ENCODE results near the gene RASSF5. TPM values are rescaled to one million over a fixed set of nuclear protein-coding genes. Genes with fewer than 3 reads are reported as not detected.

Gene RASSF5
- total RNA-seq, 5 donors from 2014 or later (not counting 1 experiment from before 2014, with no cell fraction given): 174 to 224 (median 204) TPM

- Mint-ChIP-seq H3K27ac (no peak overlapping the region), H3K9me3 (no peaks in the 10 kb centered on the region), H3K27me3 (no peaks in the 10 kb centered on the region), H3K36me3 (no peaks in the 10 kb centered on the region), H3K4me1 (peaks cover 13 to 23% (median 14%) of the 10 kb centered on the region in 3 donors), H3K4me3 (no peak overlapping the region)
- ChIA-PET CTCF (interaction anchor here (0.5 to 1.5 kb wide), 4 partner anchors 10 to 43 kb away, joined by 3 to 4 read pairs (median 4); no protein-coding TSS in a partner anchor), POLR2A (no interaction called here)
- Histone ChIP-seq H3K36me3 (ENCODE audit: control insufficient read depth in 2 of 2, extremely low read depth in 1 of 2, insufficient read depth in 1 of 2, low read length in 1 of 2) (peaks cover 0 to 4% of the 10 kb centered on the region in 2 donors), H3K9me3 (no peaks in the 10 kb centered on the region), H3K4me1 (ENCODE audit: control insufficient read depth in 1 of 2, extremely low read depth in 1 of 2, insufficient read depth in 2 of 2, low read length in 2 of 2) (peaks cover 3 to 9% of the 10 kb centered on the region in 2 experiments), H3K27ac (ENCODE audit: low read length) (no peak overlapping the region), H3K27me3 (replicated peaks in 1 of 2; ENCODE audit: control insufficient read depth in 2 of 2, extremely low read depth in 1 of 2, insufficient read depth in 2 of 2, low read length in 1 of 2) (no peaks in the 10 kb centered on the region), H3K4me3 (ENCODE audit: control insufficient read depth in 1 of 2, extremely low read depth in 1 of 2, low read length in 1 of 2) (no peak overlapping the region)
- DNase-seq (no peak), ATAC-seq (replicated peaks in 1 of 4) (no peak)
- WGBS (ENCODE audit: insufficient coverage): 100% methylated on average over 4 of the region's 7 CpGs
Observed at GRCh38 chr1:206541236-206541833, 34.0 kb downstream of the RASSF5 start.

DNA sequence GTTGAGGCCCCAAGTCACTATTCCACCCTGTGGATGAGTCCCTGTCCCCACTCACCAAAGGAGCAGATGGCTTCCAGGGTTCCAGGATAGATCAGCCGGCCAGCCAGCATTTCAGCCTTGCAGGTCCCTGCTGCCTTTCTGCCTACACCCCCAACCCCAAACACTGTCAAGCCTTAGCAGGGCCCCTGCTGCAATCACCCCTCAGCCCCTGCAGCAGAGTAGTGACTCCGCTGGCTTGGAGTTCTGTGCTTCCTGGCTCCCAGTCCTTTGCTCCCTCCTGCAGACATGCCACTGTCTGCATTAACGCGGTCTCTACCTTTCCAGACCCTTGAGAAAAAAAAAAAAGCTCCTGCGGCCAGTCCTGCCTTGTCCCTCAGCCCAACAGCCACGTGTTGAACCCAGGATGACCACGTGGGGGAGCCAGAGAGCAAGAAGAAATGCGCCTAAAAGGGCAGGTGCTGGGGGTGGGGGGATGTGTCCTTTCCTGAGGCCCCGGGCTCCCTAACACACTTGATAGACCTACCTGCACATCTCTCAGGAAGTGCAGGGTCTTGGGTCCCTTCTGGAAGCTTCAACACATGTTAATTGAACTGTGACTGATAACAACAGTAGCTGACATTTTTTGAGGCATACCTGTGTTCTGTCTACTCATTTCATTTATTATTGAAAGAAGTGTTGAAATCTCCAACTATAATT lies 37.4 kb downstream of the RASSF5 start:
- 56% methylated on average over 3 of the region's 9 CpGs for WGBS (ENCODE audit: insufficient coverage)
- peak overlapping the region; percentile 39 to 48 for H3K27ac Mint-ChIP-seq
- Histone ChIP-seq H3K4me1 (ENCODE audit: control insufficient read depth in 1 of 2, extremely low read depth in 1 of 2, insufficient read depth in 2 of 2, low read length in 2 of 2) (peaks cover 0 to 9% of the 10 kb centered on the region in 2 experiments), H3K4me3 (ENCODE audit: control insufficient read depth in 1 of 2, extremely low read depth in 1 of 2, low read length in 1 of 2) (no peak overlapping the region), H3K27ac (ENCODE audit: low read length) (no peak overlapping the region), H3K9me3 (no peaks in the 10 kb centered on the region), H3K36me3 (ENCODE audit: control insufficient read depth in 2 of 2, extremely low read depth in 1 of 2, insufficient read depth in 1 of 2, low read length in 1 of 2) (peaks cover 0 to 4% of the 10 kb centered on the region in 2 donors), H3K27me3 (replicated peaks in 1 of 2; ENCODE audit: control insufficient read depth in 2 of 2, extremely low read depth in 1 of 2, insufficient read depth in 2 of 2, low read length in 1 of 2) (no peaks in the 10 kb centered on the region)
- H3K9me3 Mint-ChIP-seq: no peaks in the 10 kb centered on the region
- DNase-seq: peak; percentile 36 to 88 (median 77)
- no peak overlapping the region for H3K4me3 Mint-ChIP-seq
- H3K27me3 Mint-ChIP-seq: no peaks in the 10 kb centered on the region
- CTCF ChIA-PET: interaction anchor here (0.6 to 4.4 kb wide), 53 partner anchors 9 to 1340 kb away, joined by 3 to 133 read pairs (median 5); partner anchors contain the start of genes DYRK3 (in 1 of the 2), EIF2D (in 1 of the 2) and IKBKE (in 1 of the 2)
- H3K4me1 Mint-ChIP-seq: peaks cover 16 to 20% (median 19%) of the 10 kb centered on the region in 3 donors
- no peaks in the 10 kb centered on the region for H3K36me3 Mint-ChIP-seq
- POLR2A ChIA-PET: interaction anchor here (0.5 to 2.5 kb wide), 18 partner anchors 11 to 871 kb away, joined by 3 to 18 read pairs (median 4); partner anchors contain the start of gene DYRK3 (in 1 of the 2)
- ATAC-seq (replicated peaks in 1 of 4): peak; percentile 83 to 93 (median 90)

DNA sequence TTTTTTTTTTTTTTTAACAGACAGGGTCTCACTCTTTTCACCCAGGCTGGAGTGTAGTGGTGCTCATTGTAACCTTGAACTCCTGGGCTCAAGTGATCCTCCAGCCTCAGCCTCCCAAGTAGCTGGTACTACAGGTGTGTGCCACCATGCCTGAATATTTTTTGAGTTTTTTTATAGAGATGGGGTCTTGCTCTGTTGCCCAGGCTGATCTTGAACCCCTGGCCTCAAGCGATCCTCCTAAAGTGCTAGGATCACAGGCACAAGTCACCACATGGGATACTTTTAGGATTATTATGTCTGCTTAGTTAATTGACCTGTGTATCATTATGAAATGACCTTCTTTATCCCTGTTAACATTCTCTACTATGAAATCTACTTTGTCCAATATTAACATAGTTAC lies 38.0 kb downstream of the RASSF5 start:
- Histone ChIP-seq H3K27ac (ENCODE audit: low read length) (no peak overlapping the region), H3K4me3 (ENCODE audit: control insufficient read depth in 1 of 2, extremely low read depth in 1 of 2, low read length in 1 of 2) (no peak overlapping the region), H3K36me3 (ENCODE audit: control insufficient read depth in 2 of 2, extremely low read depth in 1 of 2, insufficient read depth in 1 of 2, low read length in 1 of 2) (peaks cover 0 to 4% of the 10 kb centered on the region in 2 donors), H3K27me3 (replicated peaks in 1 of 2; ENCODE audit: control insufficient read depth in 2 of 2, extremely low read depth in 1 of 2, insufficient read depth in 2 of 2, low read length in 1 of 2) (no peaks in the 10 kb centered on the region), H3K4me1 (ENCODE audit: control insufficient read depth in 1 of 2, extremely low read depth in 1 of 2, insufficient read depth in 2 of 2, low read length in 2 of 2) (peaks cover 0 to 9% of the 10 kb centered on the region in 2 experiments), H3K9me3 (no peaks in the 10 kb centered on the region)
- POLR2A ChIA-PET: interaction anchor here (0.6 to 2.5 kb wide), 17 partner anchors 10 to 871 kb away, joined by 3 to 18 read pairs (median 4); partner anchors contain the start of gene DYRK3 (in 1 of the 2)
- no CpG with 5 or more reads among the region's 1 CpG for whole genome bisulfite sequencing (ENCODE audit: insufficient coverage)
- CTCF ChIA-PET: interaction anchor here (0.6 to 4.4 kb wide), 55 partner anchors 8 to 1339 kb away, joined by 3 to 133 read pairs (median 5); partner anchors contain the start of genes DYRK3 (in 1 of the 2), EIF2D (in 1 of the 2) and IKBKE (in 1 of the 2)
- H3K27me3 Mint-ChIP-seq: no peaks in the 10 kb centered on the region
- no peak for DNase-seq
- H3K9me3 Mint-ChIP-seq: no peaks in the 10 kb centered on the region
- peaks cover 16 to 25% (median 25%) of the 10 kb centered on the region in 3 donors for H3K4me1 Mint-ChIP-seq
- no peak overlapping the region for H3K4me3 Mint-ChIP-seq
- no peaks in the 10 kb centered on the region for H3K36me3 Mint-ChIP-seq
- H3K27ac Mint-ChIP-seq: peak overlapping the region; percentile 39 to 40
- peak in 2 of 4 experiments; percentile 17 to 43 for ATAC-seq (replicated peaks in 1 of 4)

DNA sequence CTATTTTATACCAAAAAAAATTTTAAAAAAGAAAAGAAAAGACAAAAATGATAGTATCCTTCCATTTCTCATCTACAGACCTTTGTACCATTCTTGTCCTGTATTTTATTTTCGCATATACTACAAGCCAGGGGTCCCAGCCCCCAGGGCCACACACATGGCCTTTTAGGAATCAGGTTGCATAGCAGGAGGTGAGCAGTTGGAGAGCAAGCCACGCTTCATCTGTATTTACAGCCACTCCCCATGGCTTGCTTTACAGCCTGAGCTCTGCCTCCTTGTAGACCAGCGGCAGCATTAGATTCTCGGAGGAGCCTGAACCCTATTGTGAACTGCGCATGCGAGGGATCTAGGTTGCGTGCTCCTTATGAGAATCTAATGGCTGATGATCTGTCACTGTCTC lies 39.8 kb downstream of the RASSF5 start:
- H3K4me1 Mint-ChIP-seq: peaks cover 31 to 40% (median 37%) of the 10 kb centered on the region in 3 donors
- WGBS (ENCODE audit: insufficient coverage): 100% methylated on average over 1 of the region's 7 CpGs
- no peak overlapping the region for H3K4me3 Mint-ChIP-seq
- no peak for DNase-seq
- no peak for ATAC-seq (replicated peaks in 1 of 4)
- Histone ChIP-seq H3K27me3 (replicated peaks in 1 of 2; ENCODE audit: control insufficient read depth in 2 of 2, extremely low read depth in 1 of 2, insufficient read depth in 2 of 2, low read length in 1 of 2) (no peaks in the 10 kb centered on the region), H3K36me3 (ENCODE audit: control insufficient read depth in 2 of 2, extremely low read depth in 1 of 2, insufficient read depth in 1 of 2, low read length in 1 of 2) (no peaks in the 10 kb centered on the region), H3K27ac (ENCODE audit: low read length) (no peak overlapping the region), H3K4me3 (ENCODE audit: control insufficient read depth in 1 of 2, extremely low read depth in 1 of 2, low read length in 1 of 2) (no peak overlapping the region), H3K4me1 (ENCODE audit: control insufficient read depth in 1 of 2, extremely low read depth in 1 of 2, insufficient read depth in 2 of 2, low read length in 2 of 2) (peaks cover 5 to 26% of the 10 kb centered on the region in 2 experiments), H3K9me3 (no peaks in the 10 kb centered on the region)
- no peaks in the 10 kb centered on the region for H3K36me3 Mint-ChIP-seq
- H3K27me3 Mint-ChIP-seq: no peaks in the 10 kb centered on the region
- no peaks in the 10 kb centered on the region for H3K9me3 Mint-ChIP-seq
- ChIA-PET POLR2A (no interaction called here), CTCF (interaction anchor here (0.8 to 3.3 kb wide), 4 partner anchors 8 to 116 kb away, joined by 3 to 51 read pairs (median 13); no protein-coding TSS in a partner anchor)
- no peak overlapping the region for H3K27ac Mint-ChIP-seq

DNA sequence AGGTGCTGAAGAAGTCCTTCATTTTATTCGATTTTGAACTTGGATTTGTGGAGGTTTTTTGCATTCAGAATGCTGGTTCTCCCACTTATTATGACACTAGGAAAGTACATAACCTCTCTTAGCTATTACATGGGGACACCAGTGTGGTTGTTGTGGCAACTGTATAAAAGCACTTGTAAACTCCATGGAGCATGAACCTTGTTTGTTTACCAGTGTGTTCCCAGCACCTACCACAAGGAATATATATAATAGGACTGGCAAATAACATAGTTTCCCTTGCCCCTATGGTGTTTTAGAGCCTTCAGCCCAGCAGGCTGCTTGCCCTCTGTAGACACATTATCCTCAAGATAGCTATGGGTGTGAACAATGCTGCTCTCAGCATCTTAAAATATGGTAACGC lies 43.1 kb downstream of the RASSF5 start:
- Histone ChIP-seq H3K27ac (ENCODE audit: low read length) (peak overlapping the region; percentile 91), H3K4me1 (ENCODE audit: control insufficient read depth in 1 of 2, extremely low read depth in 1 of 2, insufficient read depth in 2 of 2, low read length in 2 of 2) (peaks cover 29 to 49% of the 10 kb centered on the region in 2 experiments), H3K27me3 (replicated peaks in 1 of 2; ENCODE audit: control insufficient read depth in 2 of 2, extremely low read depth in 1 of 2, insufficient read depth in 2 of 2, low read length in 1 of 2) (no peaks in the 10 kb centered on the region), H3K36me3 (ENCODE audit: control insufficient read depth in 2 of 2, extremely low read depth in 1 of 2, insufficient read depth in 1 of 2, low read length in 1 of 2) (no peaks in the 10 kb centered on the region), H3K4me3 (ENCODE audit: control insufficient read depth in 1 of 2, extremely low read depth in 1 of 2, low read length in 1 of 2) (no peak overlapping the region), H3K9me3 (no peaks in the 10 kb centered on the region)
- ChIA-PET CTCF (interaction anchor here (0.8 to 3.0 kb wide), 5 partner anchors 9 to 33 kb away, joined by 3 to 65 read pairs (median 4); no protein-coding TSS in a partner anchor), POLR2A (interaction anchor here in 1 of 2 donors (0.9 to 1.7 kb wide), 2 partner anchors 28 to 29 kb away, joined by 3 to 4 read pairs; no protein-coding TSS in a partner anchor)
- peaks cover 51 to 64% (median 60%) of the 10 kb centered on the region in 3 donors for H3K4me1 Mint-ChIP-seq
- DNase-seq (no peak), ATAC-seq (replicated peaks in 1 of 4) (no peak)
- WGBS (ENCODE audit: insufficient coverage): no CpG with 5 or more reads among the region's 2 CpGs
- H3K9me3 Mint-ChIP-seq: no peaks in the 10 kb centered on the region
- peak overlapping the region; percentile 44 to 93 for H3K27ac Mint-ChIP-seq
- no peaks in the 10 kb centered on the region for H3K27me3 Mint-ChIP-seq
- H3K4me3 Mint-ChIP-seq: no peak overlapping the region
- no peaks in the 10 kb centered on the region for H3K36me3 Mint-ChIP-seq

Data from T-cell (primary cell).